ENCODE data around the gene TRAPPC2L.
"Not testable (repeated sequence)": the region's sequence is repeated elsewhere in the genome, so short reads cannot be mapped to it uniquely, and the experiment has no call there.

TRAPPC2L gene

GRCh38 chr16:88878356-88878755 lies 21.4 kb downstream of the TRAPPC2L start:
- no peak for DNase-seq (ENCODE audit: low read depth)

- no peak for DNase-seq (ENCODE audit: low read depth)
Measured at GRCh38 chr16:88878967-88879787, 22.2 kb downstream of the TRAPPC2L start.

DNA sequence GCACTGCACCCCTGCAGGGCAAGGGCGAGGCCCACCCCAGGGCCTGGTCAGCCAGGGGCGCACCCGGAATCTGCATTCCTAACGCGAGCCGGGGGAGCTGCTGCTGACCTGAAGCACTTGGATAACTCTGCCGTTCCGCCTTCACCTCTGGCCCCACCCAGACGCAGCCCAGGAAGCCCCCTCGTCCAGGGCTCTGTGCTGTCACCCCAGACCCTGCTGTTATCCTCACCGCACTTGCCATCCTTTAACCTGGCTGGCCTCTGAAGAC lies 22.8 kb downstream of the TRAPPC2L start:
- DNase-seq (ENCODE audit: low read depth): no peak

- no peak for DNase-seq (ENCODE audit: low read depth)
Measured at GRCh38 chr16:88880226-88881006, 23.5 kb downstream of the TRAPPC2L start.

DNA sequence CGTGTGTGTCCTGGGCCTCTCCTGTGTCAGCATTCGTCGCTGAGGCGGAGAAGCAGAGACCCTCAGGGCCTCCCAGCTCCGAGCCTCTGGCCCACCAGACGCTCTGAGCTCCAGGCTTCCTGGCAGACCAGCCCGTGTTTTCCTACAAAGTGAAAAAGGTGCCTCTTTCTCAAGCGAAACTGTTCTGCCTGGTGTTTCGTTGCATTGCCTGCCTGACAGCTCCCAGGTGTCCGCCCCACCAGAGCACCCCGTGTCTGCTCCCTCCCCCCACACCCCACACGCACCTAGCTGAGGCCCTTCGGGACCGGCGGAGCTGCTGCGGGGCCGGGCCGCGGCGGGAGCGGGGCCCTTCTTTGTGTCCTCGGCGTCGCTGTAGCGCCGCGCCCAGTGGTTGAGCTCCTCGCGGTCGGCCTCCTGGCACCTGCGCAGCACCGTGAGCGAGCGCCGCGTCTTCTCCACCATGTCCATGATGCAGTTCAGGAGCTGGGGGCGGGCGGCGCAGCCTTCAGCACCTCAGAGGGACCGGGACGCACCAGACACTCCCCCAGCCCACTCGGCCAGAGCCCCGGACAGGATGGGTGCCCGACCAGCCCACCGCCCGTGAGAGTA lies 24.2 kb downstream of the TRAPPC2L start:
- DNase-seq (ENCODE audit: low read depth): no peak

- DNase-seq (ENCODE audit: low read depth): no peak
Measured at GRCh38 chr16:88881675-88882357, 24.9 kb downstream of the TRAPPC2L start.

GRCh38 chr16:88882358-88883030 lies 25.6 kb downstream of the TRAPPC2L start:
- no peak for DNase-seq (ENCODE audit: low read depth)

GRCh38 chr16:88883117-88883895 lies 26.4 kb downstream of the TRAPPC2L start:
- no peak for DNase-seq (ENCODE audit: low read depth)

- DNase-seq (ENCODE audit: low read depth): no peak
Measured at GRCh38 chr16:88883946-88884345, 27.0 kb downstream of the TRAPPC2L start.

DNA sequence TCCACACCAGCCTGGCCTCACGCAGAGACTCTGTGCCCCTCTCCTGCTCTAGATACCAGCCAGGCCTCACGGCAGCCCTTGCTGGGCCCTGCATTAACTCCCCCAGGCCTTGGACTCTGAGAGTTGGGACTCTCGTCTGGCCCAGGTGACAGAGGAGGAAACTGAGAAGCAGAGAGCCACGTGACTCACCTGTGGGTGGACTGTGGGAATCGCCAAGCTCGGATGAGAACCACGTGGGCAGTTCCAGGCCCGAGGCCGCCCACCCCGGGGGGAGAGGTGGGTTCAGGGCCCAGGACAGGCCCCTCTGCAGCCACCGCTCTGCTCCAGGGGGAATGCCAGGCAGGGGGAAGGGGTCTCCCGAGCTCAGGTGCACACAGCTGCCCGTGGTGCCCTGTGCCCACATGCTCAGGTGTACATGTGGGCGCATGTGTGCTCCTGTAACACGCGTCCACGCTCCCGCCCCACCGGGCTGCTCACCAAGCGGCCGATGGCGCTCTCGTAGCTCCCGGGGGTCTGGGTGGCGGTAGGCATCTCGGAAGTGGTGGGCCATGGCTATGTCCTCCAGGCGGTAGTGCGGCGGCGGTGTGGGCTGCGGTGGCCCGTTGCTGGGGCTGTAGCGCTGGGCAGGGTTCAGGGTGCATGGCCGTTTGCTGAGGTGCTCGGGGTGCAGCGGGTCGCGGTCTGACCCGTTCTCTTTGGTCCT lies 27.8 kb downstream of the TRAPPC2L start:
- no peak for DNase-seq (ENCODE audit: low read depth)

DNA sequence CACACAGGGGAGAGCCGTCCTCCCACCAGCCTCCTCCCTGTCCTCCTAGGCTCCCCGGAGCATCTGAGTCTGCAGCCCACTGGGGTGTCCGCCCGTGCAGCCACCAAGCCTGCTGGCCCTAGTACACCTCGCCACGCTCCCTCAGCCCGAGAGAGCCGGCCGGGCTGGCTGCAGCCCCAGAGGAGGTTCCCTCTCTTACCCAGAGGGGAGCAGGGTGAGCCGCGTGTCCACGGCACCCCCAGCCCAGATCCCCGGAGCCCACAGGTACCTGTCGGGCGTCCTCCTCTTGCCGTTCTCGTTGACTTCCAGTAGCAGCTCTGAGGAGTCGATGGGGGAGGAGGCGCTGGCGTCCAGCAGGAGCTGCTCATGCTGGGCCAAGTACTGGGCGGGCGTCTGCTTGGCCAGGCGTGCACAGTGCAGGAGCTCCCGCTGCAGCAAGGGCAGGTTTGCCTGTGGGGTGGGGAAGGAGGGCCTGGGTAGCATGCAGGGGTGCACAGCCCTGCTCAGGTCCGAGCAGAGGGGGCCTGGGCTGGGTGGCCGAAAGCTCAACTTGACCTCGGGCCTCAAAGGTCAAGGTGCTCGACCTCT lies 28.9 kb downstream of the TRAPPC2L start:
- DNase-seq (ENCODE audit: low read depth): no peak

GRCh38 chr16:88886420-88886844 lies 29.5 kb downstream of the TRAPPC2L start:
- DNase-seq (ENCODE audit: low read depth): no peak

- no peak for DNase-seq (ENCODE audit: low read depth)
Measured at GRCh38 chr16:88886845-88887521, 30.1 kb downstream of the TRAPPC2L start.

GRCh38 chr16:88888057-88888456 lies 31.1 kb downstream of the TRAPPC2L start:
- DNase-seq (ENCODE audit: low read depth): no peak

GRCh38 chr16:88888461-88889387 lies 31.8 kb downstream of the TRAPPC2L start:
- no peak for DNase-seq (ENCODE audit: low read depth)

GRCh38 chr16:88889702-88890352 lies 32.9 kb downstream of the TRAPPC2L start:
- DNase-seq (ENCODE audit: low read depth): not testable (repeated sequence)

DNA sequence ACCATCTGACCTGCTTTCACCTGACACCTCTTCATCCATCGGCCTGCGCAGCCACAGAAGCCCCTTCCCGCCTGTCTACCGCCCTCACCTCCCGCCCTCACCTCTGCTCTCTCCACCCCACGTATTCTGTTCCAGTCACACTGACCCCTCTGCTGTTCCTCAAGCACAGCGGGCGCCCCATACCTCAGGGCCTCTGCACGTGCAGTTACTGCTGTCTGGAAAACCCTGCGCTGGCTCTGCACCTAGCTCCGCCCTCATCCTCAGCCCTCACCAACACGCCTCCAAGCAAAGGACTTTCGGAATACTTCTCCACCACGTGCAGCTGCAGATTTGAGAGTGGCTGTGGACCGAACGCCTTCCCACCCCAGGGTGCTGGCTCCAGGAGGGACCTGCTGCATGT lies 34.2 kb downstream of the TRAPPC2L start:
- no peak for DNase-seq (ENCODE audit: low read depth)

GRCh38 chr16:88892065-88892464 lies 35.1 kb downstream of the TRAPPC2L start:
- DNase-seq (ENCODE audit: low read depth): no peak

Measured in activated T-cell treated with anti-CD3 and anti-CD28 coated beads for 1 hour (primary cell).